Hematopoietic multipotent progenitor cell treated with erythropoietin and hydrocortisone succinate and interleukin-3 and kit ligand, for 4 days (in vitro differentiated cells): ENCODE data around the gene CSNK1D.
A peak's percentile ranks its signal among the peaks of the same experiment; 100 is the strongest.

ENCODE experiments used
- DNase-seq: peaks from one replicate; pipeline ENCODE4 v3.0.0-alpha.2; 2015

Gene CSNK1D

GRCh38 chr17:82294064-82294773 lies 20.7 kb upstream of the CSNK1D start:
- no peak for DNase-seq

GRCh38 chr17:82292251-82293154 lies 19.0 kb upstream of the CSNK1D start:
- peak; percentile 99 for DNase-seq

GRCh38 chr17:82291582-82292250 lies 18.2 kb upstream of the CSNK1D start:
- DNase-seq = no peak

GRCh38 chr17:82287868-82288801 lies 14.6 kb upstream of the CSNK1D start:
- peak; percentile 47 for DNase-seq

- no peak for DNase-seq
Measured at GRCh38 chr17:82287013-82287867, 13.7 kb upstream of the CSNK1D start.

- DNase-seq = no peak
Measured at GRCh38 chr17:82285141-82285540, 11.6 kb upstream of the CSNK1D start.

GRCh38 chr17:82283208-82283749 lies 9.8 kb upstream of the CSNK1D start:
- DNase-seq = peak; percentile 63

- DNase-seq = no peak
Measured at GRCh38 chr17:82282239-82283207, 9.0 kb upstream of the CSNK1D start.

GRCh38 chr17:82281502-82282238 lies 8.2 kb upstream of the CSNK1D start:
- no peak for DNase-seq

GRCh38 chr17:82281076-82281475 lies 7.6 kb upstream of the CSNK1D start:
- no peak for DNase-seq

- no peak for DNase-seq
Measured at GRCh38 chr17:82280537-82280936, 7.0 kb upstream of the CSNK1D start.

- DNase-seq = no peak
Measured at GRCh38 chr17:82278786-82279391, 5.4 kb upstream of the CSNK1D start.

- DNase-seq = no peak
Measured at GRCh38 chr17:82278308-82278707, 4.8 kb upstream of the CSNK1D start.

GRCh38 chr17:82277851-82278250 lies 4.4 kb upstream of the CSNK1D start:
- DNase-seq = no peak

- no peak for DNase-seq
Measured at GRCh38 chr17:82276938-82277337, 3.4 kb upstream of the CSNK1D start.

GRCh38 chr17:82275326-82275725 lies 1.8 kb upstream of the CSNK1D start:
- DNase-seq = no peak

GRCh38 chr17:82274134-82275020 lies 877 bp upstream of the CSNK1D start:
- DNase-seq = no peak
